Peyer's patch (tissue), 4 donors: ENCODE results near the gene PDE11A.

Experiments
- CTCF ChIP-seq, 6 experiments: fragments of 450-650 bp in 4 of 6; fragments of 200-600 bp in 2 of 6; sonication (generic) in 1 of 6; IDR thresholded peaks; one replicate each; pipeline ENCODE4 v1.5.1; 2017 to 2019; ENCODE audit warnings: antibody characterized with exemption in 6 of 6, mild to moderate bottlenecking in 3 of 6, moderate library complexity in 1 of 6
- POLR2A ChIP-seq, 2 donors: fragments of 450-650 bp; IDR thresholded peaks; one replicate each; pipeline ENCODE4 v1.5.1; 2017; ENCODE audit warnings: antibody characterized with exemption in 2 of 2, mild to moderate bottlenecking in 2 of 2, moderate library complexity in 2 of 2

- TF ChIP-seq CTCF (IDR thresholded peaks at IDR 0.05), result no peak
- TF ChIP-seq POLR2A (IDR thresholded peaks at IDR 0.05), result no peak
Measured at GRCh38 chr2:177900082-177900481, 172.5 kb downstream of the PDE11A start.
